Spleen (tissue), 11 donors: ENCODE results near the gene SEPHS1. TPM values are rescaled to one million over a fixed set of nuclear protein-coding genes. Genes with fewer than 3 reads are reported as not detected.
A peak's percentile ranks its signal among the peaks of the same experiment; 100 is the strongest.

Source experiments
- DNase-seq: peaks from one replicate; pipeline ENCODE4 v3.0.0-alpha.2; 2020
- H3K27ac ChIP-seq, 8 donors: fragments of 200-600 bp; sonication (generic) in 7 of 8; 1 replicate in 4 of 8; 2 replicates in 4 of 8; pipeline versions ENCODE4 v1.5.0 to v1.8.0; 2016 to 2021; ENCODE audit warnings: inconsistent platforms in 4 of 8, mild to moderate bottlenecking in 4 of 8, moderate library complexity in 1 of 8
- H3K27me3 ChIP-seq, 7 donors: fragments of 200-600 bp; sonication (generic) in 6 of 7; replicated peaks in 1 of 7; 1 replicate in 4 of 7; 2 replicates in 3 of 7; pipeline versions ENCODE4 v1.5.0 to v1.8.0; 2016 to 2021; ENCODE audit warnings: inconsistent platforms in 3 of 7, mild to moderate bottlenecking in 1 of 7
- H3K36me3 ChIP-seq, 6 donors: fragments of 200-600 bp; sonication (generic) in 5 of 6; 1 replicate in 4 of 6; 2 replicates in 2 of 6; pipeline versions ENCODE4 v1.5.0 to v1.8.0; 2016 to 2021; ENCODE audit warnings: inconsistent platforms in 2 of 6
- H3K4me1 ChIP-seq, 6 donors: fragments of 200-600 bp; sonication (generic) in 5 of 6; 1 replicate in 3 of 6; 2 replicates in 3 of 6; pipeline versions ENCODE4 v1.5.0 to v1.8.0; 2016 to 2021; ENCODE audit warnings: inconsistent platforms in 3 of 6
- H3K4me3 ChIP-seq, 8 donors: fragments of 200-600 bp; sonication (generic) in 7 of 8; 1 replicate in 4 of 8; 2 replicates in 4 of 8; pipeline versions ENCODE4 v1.5.0 to v1.8.0; 2016 to 2021; ENCODE audit warnings: inconsistent platforms in 4 of 8, mild to moderate bottlenecking in 4 of 8, moderate library complexity in 2 of 8
- H3K9me3 ChIP-seq, 8 donors: fragments of 200-600 bp; sonication (generic) in 7 of 8; 1 replicate in 4 of 8; 2 replicates in 4 of 8; pipeline versions ENCODE4 v1.5.0 to v1.8.0; 2016 to 2021; ENCODE audit warnings: inconsistent platforms in 4 of 8
- POLR2A ChIP-seq, 3 donors: fragments of 450-650 bp; IDR thresholded peaks; one replicate each; pipeline ENCODE4 v1.5.1; 2017; ENCODE audit warnings: antibody characterized with exemption in 3 of 3, mild to moderate bottlenecking in 1 of 3
- POLR2AphosphoS5 ChIP-seq, 3 donors: sonication (generic); formaldehyde crosslinking; IDR thresholded peaks; one replicate each; pipeline ENCODE4 v1.5.1; 2017; ENCODE audit warnings: antibody characterized with exemption in 3 of 3
- WGBS, 5 donors: extraction: QIAGEN DNeasy Blood & Tissue Kit in 3 of 5; methylation state at CpG; one replicate each; pipeline versions ENCODE4 v1.1.5 to v1.1.7; 2013 to 2018; 5-methylcytosine and 5-hydroxymethylcytosine counted together
- intact Hi-C: fragments of 100-400 bp; cut with DNase I; formaldehyde crosslinking; loops from one replicate; pipeline ENCODE4 v1.15.0; 2023; ENCODE audit warnings: low total_unique reads
- polyA plus RNA-seq, 3 donors: library from polyadenylated mRNA; stranded (reverse); fragments of 200-250 nt; gene quantifications; one replicate each; pipeline ENCODE4 v1.2.1, GENCODE V29; 2013
- total RNA-seq, 7 donors: library from RNA; depleted of rRNA in 3 of 7; stranded (reverse); fragments of >200 nt in 3 of 7; fragmentation: NEBNext Ultra II Directional in 4 of 7; extraction: Animal tissue kit (Norgen Biotek cat#: 25700) in 4 of 7; gene quantifications; one replicate each; pipeline versions ENCODE4 v1.1.0 to v1.2.1, GENCODE V29; 2016 to 2021
- TF ChIP-seq, protein P1 (sequence below), 11 experiments: fragments of 200-600 bp in 7 of 11; fragments of 450-650 bp in 4 of 11; sonication (generic) in 4 of 11; IDR thresholded peaks in 8 of 11; conservative IDR thresholded peaks in 3 of 11; 1 replicate in 7 of 11; 2 replicates in 4 of 11; pipeline versions ENCODE4 v1.4.0 to v1.8.0; 2016 to 2021; ENCODE audit warnings: antibody characterized with exemption in 11 of 11, inconsistent platforms in 4 of 11, mild to moderate bottlenecking in 1 of 11
- donor health status: healthy with polysubstance abuse.
- donor health status: DM: no; HTN: no; CAD: no; lungs with moderate emphysema.
- donor health status: DM: no; HTN: no; CAD: no.
- donor health status: Bipolar disorder and iron deficiency.
- donor health status: healthy.
- donor health status: DM: no; HTN: no; CAD: no.
- donor health status: DM: yes; HTN: yes; CAD: no.

Gene SEPHS1
- total and polyA plus RNA-seq, 10 donors = 15.4 to 44.0 (median 28.0) TPM

DNA sequence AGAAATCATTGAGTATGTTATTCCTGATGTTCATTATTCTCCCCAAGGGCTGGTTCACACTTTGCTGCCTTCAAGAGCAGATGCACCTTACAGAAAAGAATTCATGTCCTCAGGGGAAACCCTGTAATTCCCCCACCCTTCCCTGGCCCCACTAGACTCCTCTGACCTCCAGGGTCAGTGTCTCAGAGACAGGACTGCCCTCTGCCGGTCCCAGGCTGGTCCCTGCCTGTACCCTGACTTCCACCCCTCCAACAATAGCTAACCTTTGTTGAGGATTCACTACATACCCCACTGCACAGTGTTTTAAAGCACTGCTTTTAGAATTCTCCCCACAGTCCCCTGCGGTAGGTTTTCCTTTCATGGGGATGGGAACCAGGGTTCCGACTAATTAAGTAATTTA lies 4.4 kb upstream of the SEPHS1 start:
- intact Hi-C loops = no loop called here
- whole genome bisulfite sequencing, 5 donors = 50 to 65% (median 56%) methylated on average over 3 of the region's 3 CpGs
- no peak for DNase-seq
- Histone ChIP-seq H3K27me3 (peaks cover 0 to 52% (median 0%) of the 10 kb centered on the region in 7 donors), H3K36me3 (no peaks in the 10 kb centered on the region), H3K4me1 (peaks cover 0 to 31% (median 23%) of the 10 kb centered on the region in 6 donors), H3K9me3 (no peaks in the 10 kb centered on the region), H3K4me3 (no peak overlapping the region), H3K27ac (no peak overlapping the region)
- TF ChIP-seq, protein P1, sequence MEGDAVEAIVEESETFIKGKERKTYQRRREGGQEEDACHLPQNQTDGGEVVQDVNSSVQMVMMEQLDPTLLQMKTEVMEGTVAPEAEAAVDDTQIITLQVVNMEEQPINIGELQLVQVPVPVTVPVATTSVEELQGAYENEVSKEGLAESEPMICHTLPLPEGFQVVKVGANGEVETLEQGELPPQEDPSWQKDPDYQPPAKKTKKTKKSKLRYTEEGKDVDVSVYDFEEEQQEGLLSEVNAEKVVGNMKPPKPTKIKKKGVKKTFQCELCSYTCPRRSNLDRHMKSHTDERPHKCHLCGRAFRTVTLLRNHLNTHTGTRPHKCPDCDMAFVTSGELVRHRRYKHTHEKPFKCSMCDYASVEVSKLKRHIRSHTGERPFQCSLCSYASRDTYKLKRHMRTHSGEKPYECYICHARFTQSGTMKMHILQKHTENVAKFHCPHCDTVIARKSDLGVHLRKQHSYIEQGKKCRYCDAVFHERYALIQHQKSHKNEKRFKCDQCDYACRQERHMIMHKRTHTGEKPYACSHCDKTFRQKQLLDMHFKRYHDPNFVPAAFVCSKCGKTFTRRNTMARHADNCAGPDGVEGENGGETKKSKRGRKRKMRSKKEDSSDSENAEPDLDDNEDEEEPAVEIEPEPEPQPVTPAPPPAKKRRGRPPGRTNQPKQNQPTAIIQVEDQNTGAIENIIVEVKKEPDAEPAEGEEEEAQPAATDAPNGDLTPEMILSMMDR (IDR thresholded peaks at IDR 0.05 in 8 of 11, conservative IDR thresholded peaks at IDR 0.05 in 3 of 11) = peak in 1 of 11 experiments; percentile 13
- no peak for TF ChIP-seq POLR2A (IDR thresholded peaks at IDR 0.05)

- intact Hi-C loops = no loop called here
- no peak for DNase-seq
- Histone ChIP-seq H3K4me1 (peaks cover 0 to 39% (median 29%) of the 10 kb centered on the region in 6 donors), H3K27ac (no peak overlapping the region), H3K4me3 (no peak overlapping the region), H3K9me3 (no peaks in the 10 kb centered on the region), H3K36me3 (no peaks in the 10 kb centered on the region), H3K27me3 (peaks cover 0 to 52% (median 0%) of the 10 kb centered on the region in 7 donors)
- TF ChIP-seq POLR2A (IDR thresholded peaks at IDR 0.05) (no peak), POLR2AphosphoS5 (IDR thresholded peaks at IDR 0.05) (no peak)
- TF ChIP-seq, protein P1 (IDR thresholded peaks at IDR 0.05 in 8 of 11, conservative IDR thresholded peaks at IDR 0.05 in 3 of 11) = no peak
- WGBS, 5 donors = 51 to 68% (median 65%) methylated on average over 11 of the region's 11 CpGs
These were observed 3.3 kb upstream of the SEPHS1 start for GRCh38 chr10:13351340-13351915.

- WGBS, 5 donors = 2 to 6% (median 3%) methylated on average over 25 of the region's 25 CpGs
- Histone ChIP-seq H3K36me3 (peaks cover 0 to 1% (median 0%) of the 10 kb centered on the region in 6 donors), H3K27me3 (peaks cover 0 to 37% (median 0%) of the 10 kb centered on the region in 7 donors), H3K27ac (peak overlapping the region; percentile 56 to 97 (median 95)), H3K4me3 (peak overlapping the region; percentile 66 to 100 (median 98)), H3K9me3 (no peaks in the 10 kb centered on the region), H3K4me1 (peaks cover 7 to 56% (median 43%) of the 10 kb centered on the region in 6 donors)
- intact Hi-C loops = no loop called here
- TF ChIP-seq POLR2AphosphoS5 (IDR thresholded peaks at IDR 0.05) (peak; percentile 43 to 74 (median 64)), POLR2A (IDR thresholded peaks at IDR 0.05) (no peak)
- peak; percentile 85 for DNase-seq
These were observed 1.6 kb upstream of the SEPHS1 start for GRCh38 chr10:13349463-13350274.

DNA sequence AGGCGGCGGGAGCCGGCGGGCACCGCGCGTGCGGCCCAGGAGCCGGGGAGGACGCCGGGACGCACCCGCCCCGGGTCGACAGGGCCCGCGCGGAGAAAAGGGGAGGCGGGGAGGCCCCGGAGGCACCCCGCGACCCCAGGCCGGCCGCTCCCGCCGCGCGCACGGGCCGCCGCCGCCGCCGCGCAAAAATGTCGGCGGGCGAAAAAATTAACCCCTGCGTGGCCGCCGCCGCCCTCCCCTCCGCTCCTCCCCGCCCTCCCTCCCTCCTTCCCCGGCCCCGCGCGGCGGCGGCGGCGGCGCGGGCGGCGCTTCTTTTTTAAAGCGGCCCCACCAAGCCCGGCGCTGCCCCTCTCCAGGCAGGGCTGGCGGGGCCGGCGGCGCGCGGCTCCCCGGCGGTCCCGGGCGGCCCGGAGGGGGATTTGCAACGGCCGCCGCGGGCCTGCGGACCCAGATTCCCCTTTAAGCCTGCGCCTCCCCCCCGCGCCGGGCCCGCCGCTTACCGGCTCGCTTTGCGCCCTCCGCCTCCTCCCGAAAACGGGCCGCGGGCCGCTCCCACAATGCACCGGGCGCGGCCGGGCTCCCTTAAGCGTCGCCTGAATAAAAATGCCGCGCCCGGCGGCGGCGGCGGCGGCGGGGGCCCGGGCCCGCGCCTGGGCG lies 465 bp downstream of the SEPHS1 start:
- peak overlapping the region; percentile 63 to 100 (median 98) for H3K4me3 ChIP-seq
- H3K27me3 ChIP-seq = peaks cover 0 to 17% (median 0%) of the 10 kb centered on the region in 7 donors
- H3K9me3 ChIP-seq = no peaks in the 10 kb centered on the region
- TF ChIP-seq POLR2A (IDR thresholded peaks at IDR 0.05) (no peak), POLR2AphosphoS5 (IDR thresholded peaks at IDR 0.05) (no peak)
- TF ChIP-seq, protein P1 (IDR thresholded peaks at IDR 0.05 in 8 of 11, conservative IDR thresholded peaks at IDR 0.05 in 3 of 11) = no peak
- intact Hi-C loops = no loop called here
- H3K27ac ChIP-seq = peak overlapping the region; percentile 88 to 97 (median 95)
- H3K36me3 ChIP-seq = peaks cover 0 to 21% (median 0%) of the 10 kb centered on the region in 6 donors
- peaks cover 7 to 70% (median 45%) of the 10 kb centered on the region in 6 donors for H3K4me1 ChIP-seq
- WGBS, 5 donors = 0 to 1% (median 0%) methylated on average over 36 to 109 of the region's 109 CpGs
- peak; percentile 96 for DNase-seq
